Stimulated activated CD8-positive, alpha-beta memory T cell treated with anti-CD3 and anti-CD28 coated beads, Interleukin-7, amount 100 ng/mL, for 4 hours (primary cell): ENCODE results near the gene TENM3.

Source experiments
- DNase-seq, 2 donors: peaks; one replicate each; pipeline ENCODE4 v3.0.0-alpha.2; 2020; ENCODE audit warnings: low read depth in 2 of 2

TENM3 gene

DNA sequence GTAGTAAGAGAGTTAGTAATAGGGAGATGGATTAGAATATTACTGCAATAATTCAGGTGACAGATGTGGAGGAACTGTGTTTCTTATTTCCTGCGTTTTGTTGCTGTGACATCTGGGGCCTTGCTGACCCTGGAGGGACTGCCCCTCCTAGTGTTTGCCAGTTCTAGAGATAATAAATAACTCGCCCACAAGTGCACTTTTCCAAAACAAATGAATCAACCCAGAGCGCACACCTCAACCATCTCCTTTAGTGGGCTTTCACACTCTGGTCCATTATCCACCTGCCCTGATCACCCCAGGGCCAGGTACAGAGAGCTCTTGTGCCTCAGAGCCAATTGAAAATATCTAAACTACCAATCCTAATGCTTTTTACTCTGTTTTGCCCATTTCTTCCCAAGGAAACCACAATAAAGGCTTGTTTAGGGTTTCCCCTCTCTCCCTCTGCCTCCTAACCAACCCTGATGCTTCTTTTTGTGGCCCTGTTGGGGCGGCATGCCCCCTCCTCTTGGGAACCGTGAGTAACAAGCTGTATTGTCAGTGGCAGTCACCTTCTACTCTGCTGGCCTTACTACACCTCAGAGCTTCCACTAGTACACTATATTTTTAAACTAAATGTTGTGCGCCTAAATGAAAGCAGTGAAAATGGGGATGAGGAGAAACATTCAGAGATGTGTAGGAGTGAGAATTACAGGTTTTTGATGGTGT, 270.5 kb downstream of the TENM3 start:
- no peak for DNase-seq

DNA sequence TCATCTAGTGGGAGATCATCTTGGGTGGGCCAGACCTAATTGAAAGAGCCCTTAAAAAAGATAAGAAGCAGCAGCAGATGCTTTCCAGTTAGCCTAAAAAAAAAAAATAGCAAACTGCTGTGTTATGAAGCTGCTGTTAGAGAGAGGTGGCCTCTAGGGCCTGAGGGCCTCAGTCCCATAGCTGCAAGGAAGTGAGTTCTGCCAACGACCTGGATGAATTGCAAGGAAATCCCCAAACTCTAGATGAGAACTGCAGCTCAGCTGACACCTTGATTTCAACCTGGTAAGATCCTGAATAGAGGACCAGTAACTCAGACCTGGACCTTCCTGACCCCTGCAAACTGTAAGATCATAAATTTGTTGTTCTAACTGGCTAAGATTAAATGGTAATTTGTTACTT, 275.2 kb downstream of the TENM3 start:
- no peak for DNase-seq

DNA sequence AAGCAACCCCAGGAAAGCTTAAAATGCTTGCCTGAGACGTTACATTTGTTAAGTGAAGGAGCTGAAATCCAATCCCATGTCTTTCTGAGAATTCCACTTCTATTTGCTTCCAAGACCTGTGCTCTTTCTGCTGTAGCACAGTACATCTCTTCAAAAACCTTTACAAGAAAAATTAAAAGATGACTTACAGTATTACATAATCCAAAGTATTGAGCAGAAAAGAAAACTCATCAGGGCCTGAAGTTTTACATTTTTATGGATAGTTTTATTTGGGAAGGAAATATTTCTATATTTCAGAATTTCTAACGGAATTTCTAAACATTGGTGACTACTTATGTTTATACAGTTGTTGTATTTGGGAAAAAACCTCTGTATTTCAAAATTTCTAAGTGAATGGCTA, 276.3 kb downstream of the TENM3 start:
- DNase-seq = no peak

DNA sequence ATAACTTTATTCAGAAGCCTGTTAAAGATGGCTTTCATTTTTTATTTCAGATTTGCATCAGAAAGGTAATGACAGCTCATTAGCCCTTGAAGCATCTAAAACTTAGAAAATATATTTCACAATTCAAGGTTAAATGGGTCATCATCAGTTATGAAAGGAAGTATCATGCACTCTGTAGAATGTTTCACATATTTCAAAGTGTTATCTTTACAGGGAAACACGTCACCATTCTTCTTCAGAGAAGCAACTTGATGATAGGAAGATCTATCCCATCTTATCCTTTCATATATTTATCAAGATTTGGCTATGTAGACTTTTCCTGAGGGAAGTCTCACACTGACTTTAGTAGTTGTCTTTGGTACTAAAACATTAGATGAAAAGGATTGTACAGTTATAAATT, 277.8 kb downstream of the TENM3 start:
- no peak for DNase-seq

- no peak for DNase-seq
These were observed 285.6 kb downstream of the TENM3 start for GRCh38 chr4:182528819-182529218.

DNA sequence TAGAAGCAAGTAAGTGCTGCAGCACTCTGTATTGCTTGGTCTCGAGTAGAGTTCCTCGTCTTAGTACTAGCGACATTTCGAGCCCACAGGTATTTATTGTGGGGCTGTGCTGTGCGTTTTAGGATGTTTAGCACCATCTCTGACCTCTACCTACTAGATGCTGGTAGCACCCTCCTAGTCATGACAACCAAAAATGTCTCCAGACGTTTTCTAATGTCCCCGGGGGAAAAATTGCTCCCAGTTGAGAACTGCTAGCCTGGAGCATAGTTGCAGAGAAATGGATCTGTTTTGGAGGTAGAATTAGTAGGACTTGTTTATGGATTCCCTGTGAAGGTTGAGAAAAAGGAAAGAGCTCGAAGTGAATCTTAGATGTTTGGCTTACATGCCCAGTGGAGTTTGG, 287.2 kb downstream of the TENM3 start:
- DNase-seq = no peak

DNA sequence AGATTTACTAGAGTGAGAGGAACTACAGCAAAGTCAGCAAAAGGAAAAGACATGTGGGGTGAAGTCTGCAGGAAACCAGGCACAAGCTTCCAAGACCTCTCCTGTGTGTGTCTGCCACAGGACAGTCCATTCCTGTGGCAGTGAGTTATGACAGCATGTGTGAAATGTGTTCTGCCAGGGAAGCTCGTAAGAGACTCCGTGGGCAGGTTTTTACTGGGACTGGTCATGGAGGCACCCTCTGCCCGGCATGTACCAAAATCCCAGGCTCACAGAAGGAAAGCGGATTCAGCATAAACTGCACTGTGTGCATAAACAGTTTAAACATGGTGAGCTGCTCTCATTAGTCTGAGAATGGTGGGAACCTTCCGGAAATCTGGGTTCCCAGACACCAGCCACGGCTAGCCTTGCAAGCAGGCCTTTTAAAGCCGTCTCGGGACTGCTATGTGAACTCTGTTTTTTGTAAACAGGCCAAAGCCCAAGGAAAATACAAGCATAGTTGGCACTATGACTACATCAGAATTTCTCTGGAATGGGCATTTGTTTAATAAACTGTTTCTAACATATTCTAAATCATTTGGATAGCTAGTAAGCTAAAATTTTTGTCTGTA, 288.5 kb downstream of the TENM3 start:
- DNase-seq = no peak

DNA sequence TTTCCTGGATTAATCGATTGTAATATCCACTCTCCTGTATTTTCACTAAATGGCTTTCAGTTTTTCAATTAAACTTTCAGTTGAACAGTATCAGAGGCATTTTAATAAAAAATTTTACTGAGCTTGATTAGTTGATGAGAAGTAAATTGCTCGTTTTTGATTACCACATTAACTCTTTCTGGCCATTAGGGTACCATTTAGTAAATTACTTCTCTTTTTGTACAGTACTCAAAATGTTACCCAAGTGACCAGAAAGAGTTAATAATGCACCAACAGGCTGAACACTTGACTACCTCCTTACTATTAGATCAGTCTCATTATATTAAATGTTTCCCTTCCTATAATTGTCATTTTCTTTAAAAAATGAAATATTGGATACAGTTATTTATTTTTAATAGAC, 289.2 kb downstream of the TENM3 start:
- DNase-seq = no peak

DNA sequence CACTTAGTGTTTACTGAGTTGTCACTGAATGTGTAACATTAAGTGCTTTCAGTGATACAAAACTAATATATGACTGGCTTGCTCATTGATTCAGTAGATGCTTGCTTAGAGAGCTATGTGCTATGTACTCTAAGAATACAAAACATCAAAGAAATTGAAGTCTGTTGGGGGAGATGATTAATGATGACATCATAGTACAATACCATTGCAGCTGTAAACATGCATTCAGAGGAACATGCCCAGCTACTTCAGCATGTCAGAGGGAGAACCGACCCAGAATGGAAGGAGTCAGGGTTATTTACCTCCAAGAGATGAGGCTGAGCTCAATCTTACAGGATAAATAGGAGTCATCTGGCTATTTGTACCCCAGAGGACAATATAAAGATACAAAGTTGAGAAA, 290.8 kb downstream of the TENM3 start:
- no peak for DNase-seq

- no peak for DNase-seq
These were observed 293.1 kb downstream of the TENM3 start for GRCh38 chr4:182536221-182536811.

DNA sequence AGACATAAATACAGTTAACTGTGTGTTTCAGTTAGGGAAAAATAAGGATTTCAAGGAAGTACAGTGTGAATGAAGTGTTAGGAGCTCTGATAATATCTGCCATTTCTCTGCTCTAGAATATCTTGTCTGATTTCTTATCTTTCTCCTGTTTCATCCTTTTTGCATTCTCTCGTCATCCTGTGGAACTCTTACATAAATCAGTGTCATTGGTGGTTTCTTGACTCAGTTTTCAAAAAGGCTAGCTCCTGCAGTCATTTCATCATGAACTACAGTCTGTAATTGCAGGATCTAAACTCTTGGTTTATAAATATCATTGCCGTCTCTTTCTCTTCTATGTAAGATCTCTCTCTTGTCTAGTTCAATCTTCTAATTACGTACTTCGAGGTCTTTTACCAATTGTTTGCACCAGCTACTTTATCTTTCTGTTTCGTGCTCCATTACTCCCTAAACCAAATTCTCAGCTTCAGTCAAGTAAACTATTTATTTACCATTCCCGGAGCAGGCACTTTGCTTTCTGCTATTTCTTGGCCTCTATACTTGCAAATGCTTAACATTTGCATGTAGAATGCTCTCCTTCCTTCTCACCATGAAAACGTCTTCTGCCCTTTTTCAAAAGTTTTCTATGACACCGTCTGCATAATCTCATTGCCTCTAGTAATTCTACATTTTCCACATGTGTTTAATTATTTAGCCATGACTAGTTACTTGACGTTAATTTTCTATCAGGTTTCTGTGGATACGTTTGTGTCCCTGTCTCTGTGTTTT, 294.0 kb downstream of the TENM3 start:
- no peak for DNase-seq

GRCh38 chr4:182538031-182538430, 294.8 kb downstream of the TENM3 start:
- DNase-seq = no peak

GRCh38 chr4:182540496-182540895, 297.3 kb downstream of the TENM3 start:
- no peak for DNase-seq

DNA sequence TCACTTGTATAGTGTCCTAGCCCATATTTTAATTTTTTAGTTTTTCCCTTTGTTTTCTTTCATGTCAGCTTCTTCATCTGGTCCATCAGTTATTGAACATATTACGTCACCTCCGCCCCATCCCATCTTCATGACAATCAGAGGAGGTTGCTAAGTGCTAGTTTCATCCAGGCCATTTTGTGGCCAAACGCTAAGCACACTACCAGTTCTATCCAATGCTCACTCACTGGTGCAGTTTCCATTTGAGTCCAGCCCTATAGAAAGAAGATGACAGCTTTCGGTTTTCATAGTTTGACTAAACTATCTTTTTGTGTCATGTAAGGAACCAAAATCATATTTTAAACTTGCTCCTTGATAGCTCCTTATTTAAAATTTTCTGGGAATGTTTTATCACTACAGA, 304.2 kb downstream of the TENM3 start:
- no peak for DNase-seq

DNA sequence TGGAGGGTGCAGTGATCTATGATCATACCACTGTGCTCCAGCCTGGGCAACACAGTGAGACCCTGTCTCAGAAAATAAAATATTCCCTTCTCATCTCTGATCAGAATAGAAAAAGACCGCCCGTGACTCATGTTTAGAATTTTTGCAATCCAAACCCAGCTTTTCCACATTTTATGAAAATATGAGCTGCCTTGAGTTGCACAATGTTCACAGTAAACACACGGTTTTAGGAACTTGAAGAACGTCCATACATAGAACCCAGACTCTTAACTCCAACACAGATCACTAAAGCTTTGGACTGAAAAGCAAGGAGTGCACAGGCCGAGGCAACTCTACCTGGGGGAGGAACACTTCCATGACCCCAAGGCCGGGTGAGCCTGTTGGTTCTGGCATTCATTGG, 305.0 kb downstream of the TENM3 start:
- no peak for DNase-seq

DNA sequence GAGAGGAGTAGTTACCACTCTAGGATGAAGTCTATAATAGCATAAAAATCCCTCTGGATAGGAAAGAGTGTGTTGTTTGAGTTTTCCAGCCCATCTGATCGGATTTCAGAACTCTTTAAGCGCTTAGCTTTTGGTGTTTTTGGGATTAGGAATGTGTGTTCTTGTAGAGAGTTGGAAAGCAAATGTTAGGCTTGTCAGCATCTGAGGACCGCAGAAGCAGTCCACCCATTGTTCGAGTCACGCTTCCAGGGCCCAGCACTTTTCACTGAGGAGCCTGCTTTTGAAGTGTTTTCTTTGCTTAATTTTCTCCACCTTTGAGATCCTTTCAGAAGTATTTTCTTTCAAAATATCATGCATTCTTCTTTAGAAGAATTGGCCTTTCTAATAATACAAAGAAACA, 306.2 kb downstream of the TENM3 start:
- DNase-seq = no peak

DNA sequence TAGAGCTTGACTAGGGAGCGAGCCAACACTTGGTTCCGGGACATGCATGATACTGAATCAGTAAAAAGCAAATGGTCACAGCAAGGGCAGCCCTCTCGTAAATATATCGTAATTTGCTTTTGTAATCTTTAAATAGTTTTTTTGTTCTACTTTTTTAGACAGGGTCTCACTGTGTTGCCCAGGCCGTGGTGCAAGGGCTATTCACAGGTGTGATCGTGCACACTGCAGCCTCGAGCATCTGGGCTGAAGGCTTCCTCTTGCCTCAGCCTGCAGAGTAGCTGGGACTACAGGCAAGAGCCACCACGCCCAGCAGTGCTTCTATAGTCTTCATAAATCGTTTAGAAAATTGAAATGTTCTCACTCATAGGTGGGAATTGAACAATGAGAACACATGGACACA, 309.7 kb downstream of the TENM3 start:
- DNase-seq = no peak

DNA sequence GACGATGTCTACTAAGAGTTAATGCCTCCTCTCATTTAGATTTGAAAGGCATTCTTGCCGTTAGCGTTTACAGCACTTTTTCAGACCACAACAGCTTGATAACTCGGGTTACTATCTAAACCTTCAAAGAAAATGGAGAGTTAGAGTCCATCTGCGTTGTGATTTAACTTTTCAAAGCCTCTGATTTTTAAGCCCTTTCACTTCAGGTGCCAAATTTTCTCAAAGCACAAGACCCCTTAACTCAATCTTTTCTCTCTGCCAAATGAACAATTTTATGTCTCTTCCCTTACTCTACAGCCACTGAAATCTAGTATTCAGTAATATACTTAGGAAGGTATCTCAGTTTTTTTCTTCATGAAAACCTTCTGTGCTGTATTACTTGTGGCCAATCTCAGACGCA, 310.5 kb downstream of the TENM3 start:
- no peak for DNase-seq

DNA sequence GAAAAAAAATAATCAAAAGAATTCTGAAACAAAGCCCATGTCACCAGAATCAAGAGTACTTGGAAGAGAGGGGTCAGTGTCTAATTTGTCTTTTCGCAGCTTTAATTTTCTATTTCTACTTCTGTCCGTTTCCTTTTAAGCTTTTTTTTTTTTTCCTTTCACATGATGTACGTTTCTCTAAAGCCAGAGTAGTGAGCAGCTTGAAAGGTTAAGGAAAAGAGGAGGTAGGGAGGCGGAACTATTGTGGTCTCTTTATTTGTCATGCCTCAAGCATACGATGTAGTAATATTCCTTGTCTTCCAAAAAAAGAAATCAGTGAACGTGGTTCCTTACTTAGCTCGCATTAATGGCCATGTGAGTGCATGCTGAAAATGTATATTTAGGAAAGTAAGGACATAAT, 311.5 kb downstream of the TENM3 start:
- DNase-seq = no peak

DNA sequence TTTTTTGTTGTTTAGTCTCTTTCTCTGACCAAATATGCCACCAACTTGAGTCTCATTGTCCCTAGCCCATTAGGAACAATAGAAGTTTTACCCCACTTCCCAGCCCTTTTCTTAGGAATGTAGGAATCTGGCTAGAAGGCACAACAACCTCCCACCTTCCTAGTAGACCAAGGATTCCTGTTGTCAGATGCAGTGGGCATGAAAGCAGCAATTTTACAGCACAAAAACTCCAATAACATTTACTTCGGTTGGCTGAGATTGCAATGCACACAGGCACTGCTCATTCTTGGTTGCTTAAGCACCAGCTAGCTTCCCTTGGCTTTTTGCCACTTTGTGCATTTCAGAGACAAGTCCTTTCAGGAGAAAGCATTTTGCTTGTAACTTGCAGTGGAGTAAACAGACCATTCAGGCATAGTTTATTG, 312.8 kb downstream of the TENM3 start:
- DNase-seq = no peak

GRCh38 chr4:182556580-182556979, 313.4 kb downstream of the TENM3 start:
- no peak for DNase-seq

- no peak for DNase-seq
These were observed 317.2 kb downstream of the TENM3 start for GRCh38 chr4:182560358-182560757.

DNA sequence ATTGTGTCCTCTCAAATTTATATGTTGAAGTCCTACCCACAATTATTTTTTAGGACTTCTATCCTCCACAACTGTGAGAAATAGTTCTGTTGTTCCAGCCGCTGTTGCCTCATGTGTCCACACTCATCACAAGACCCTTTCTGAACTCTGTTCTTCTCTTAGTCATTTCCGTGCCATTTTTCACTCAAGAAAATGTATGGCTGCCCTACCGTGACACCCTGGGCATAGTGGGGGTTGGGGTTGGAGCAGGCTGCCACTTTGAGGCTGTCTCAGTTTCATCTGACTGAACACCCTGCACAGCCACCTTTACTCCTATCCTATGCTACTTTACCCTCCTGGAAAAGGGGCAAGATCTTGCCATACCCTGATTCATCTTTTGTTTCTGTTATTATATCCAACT, 319.1 kb downstream of the TENM3 start:
- no peak for DNase-seq
